H9 (cell line): ENCODE measurements around the gene IFRD2. TPM values are rescaled to one million over a fixed set of nuclear protein-coding genes. Genes with fewer than 3 reads are reported as not detected.

Source experiments
- DNase-seq: peaks from one replicate; pipeline ENCODE4 v3.0.0-alpha.2; 2017
- H2AFZ ChIP-seq: one replicate; pipeline ENCODE4 v1.6.1; 2013; ENCODE audit warnings: mild to moderate bottlenecking, low read length, control low read depth, moderate library complexity
- H2AK5ac ChIP-seq: 2 replicates; pipeline ENCODE4 v1.6.1; 2013; ENCODE audit warnings: low read length, control low read depth, mixed read lengths; ENCODE audit not compliant: insufficient read length
- H2BK120ac ChIP-seq: one replicate; pipeline ENCODE4 v1.6.1; 2013; ENCODE audit warnings: low read depth, mild to moderate bottlenecking, low read length, control low read depth, inconsistent platforms; ENCODE audit not compliant: poor library complexity, severe bottlenecking
- H2BK12ac ChIP-seq: 2 replicates; pipeline ENCODE4 v1.6.1; 2013; ENCODE audit warnings: low read length, control low read depth, mixed read lengths, low read depth; ENCODE audit not compliant: insufficient read length
- H2BK15ac ChIP-seq: 2 replicates; pipeline ENCODE4 v1.6.1; 2013; ENCODE audit warnings: low read depth, low read length, control low read depth
- H2BK20ac ChIP-seq: one replicate; pipeline ENCODE4 v1.6.1; 2013; ENCODE audit warnings: low read depth, mild to moderate bottlenecking, low read length, control low read depth, inconsistent platforms; ENCODE audit not compliant: poor library complexity, severe bottlenecking
- H2BK5ac ChIP-seq: 2 replicates; pipeline ENCODE4 v1.6.1; 2013; ENCODE audit warnings: low read length, control low read depth, mixed read lengths; ENCODE audit not compliant: insufficient read length
- H3K14ac ChIP-seq: 2 replicates; pipeline ENCODE4 v1.6.1; 2013; ENCODE audit warnings: low read length, control low read depth; ENCODE audit not compliant: insufficient read depth
- H3K18ac ChIP-seq: 2 replicates; pipeline ENCODE4 v1.6.1; 2013; ENCODE audit warnings: low read depth, mild to moderate bottlenecking, mixed read lengths, low read length, control low read depth; ENCODE audit not compliant: insufficient read length
- H3K23ac ChIP-seq: 2 replicates; pipeline ENCODE4 v1.6.1; 2013; ENCODE audit warnings: low read length, control low read depth, mixed read lengths, low read depth; ENCODE audit not compliant: insufficient read length
- H3K23me2 ChIP-seq: 2 replicates; pipeline ENCODE4 v1.6.1; 2013; ENCODE audit warnings: low read depth, mild to moderate bottlenecking, mixed read lengths, low read length, control low read depth; ENCODE audit not compliant: insufficient read length, poor library complexity, severe bottlenecking
- H3K27ac ChIP-seq: 2 replicates; pipeline ENCODE4 v1.5.1; 2013; ENCODE audit warnings: low read length, control low read depth, mixed read lengths, low read depth; ENCODE audit not compliant: insufficient read length
- H3K27me3 ChIP-seq: 2 replicates; pipeline ENCODE4 v1.6.1; 2013; ENCODE audit warnings: low read length, control low read depth, inconsistent platforms; ENCODE audit not compliant: insufficient read depth
- H3K4ac ChIP-seq: 2 replicates; pipeline ENCODE4 v1.6.1; 2013; ENCODE audit warnings: low read depth, mild to moderate bottlenecking, control low read depth, inconsistent platforms, low read length, moderate library complexity
- H3K4me1 ChIP-seq: 2 replicates; pipeline ENCODE4 v1.6.1; 2013; ENCODE audit warnings: low read length, control low read depth, inconsistent platforms; ENCODE audit not compliant: insufficient read depth
- H3K4me2 ChIP-seq: 2 replicates; pipeline ENCODE4 v1.6.1; 2013; ENCODE audit warnings: low read length, control low read depth, mixed read lengths; ENCODE audit not compliant: insufficient read length, insufficient read depth
- H3K56ac ChIP-seq: 2 replicates; pipeline ENCODE4 v1.6.1; 2013; ENCODE audit warnings: low read depth, mild to moderate bottlenecking, mixed read lengths, low read length, control low read depth; ENCODE audit not compliant: insufficient read length
- H3K79me1 ChIP-seq: 2 replicates; pipeline ENCODE4 v1.6.1; 2013; ENCODE audit warnings: low read depth, mild to moderate bottlenecking, moderate library complexity, low read length, control low read depth, inconsistent platforms; ENCODE audit not compliant: insufficient read depth, poor library complexity, severe bottlenecking
- H3K79me2 ChIP-seq: 2 replicates; pipeline ENCODE4 v1.6.1; 2013; ENCODE audit warnings: low read length, control low read depth, inconsistent platforms; ENCODE audit not compliant: insufficient read depth
- H3K9ac ChIP-seq: 2 replicates; pipeline ENCODE4 v1.6.1; 2013; ENCODE audit warnings: low read length, control low read depth, mixed read lengths; ENCODE audit not compliant: insufficient read length; ENCODE audit errors: extremely low read depth
- H3K9me3 ChIP-seq: one replicate; pipeline ENCODE4 v1.6.1; 2013; ENCODE audit warnings: low read depth, low read length, inconsistent platforms; ENCODE audit not compliant: control insufficient read depth
- H3T11ph ChIP-seq: one replicate; pipeline ENCODE4 v1.6.1; 2013; ENCODE audit warnings: mild to moderate bottlenecking, low read length, control low read depth, inconsistent platforms
- H4K20me1 ChIP-seq: one replicate; pipeline ENCODE4 v1.6.1; 2013; ENCODE audit not compliant: control insufficient read depth, insufficient read length, insufficient read depth
- H4K5ac ChIP-seq: 2 replicates; pipeline ENCODE4 v1.6.1; 2013; ENCODE audit warnings: low read depth, mild to moderate bottlenecking, mixed read lengths, low read length, control low read depth; ENCODE audit not compliant: insufficient read length
- H4K8ac ChIP-seq: replicated peaks from 2 replicates; pipeline ENCODE4 v1.6.1; 2013; ENCODE audit warnings: low read length, control low read depth, mixed read lengths, low read depth; ENCODE audit not compliant: insufficient read length
- H4K91ac ChIP-seq: 2 replicates; pipeline ENCODE4 v1.6.1; 2013; ENCODE audit warnings: low read depth, mild to moderate bottlenecking, moderate library complexity, mixed read lengths, low read length, control low read depth; ENCODE audit not compliant: insufficient read length
- H3K27ac Mint-ChIP-seq, 3 experiments: 2 replicates in 2 of 3; 3 replicates in 1 of 3; pipeline ENCODE4 v1.8.0; 2020 to 2021; ENCODE audit warnings: mixed read lengths in 3 of 3, mild to moderate bottlenecking in 1 of 3, moderate library complexity in 1 of 3
- H3K27me3 Mint-ChIP-seq: 2 replicates; pipeline ENCODE4 v1.8.0; 2021; ENCODE audit warnings: low read depth, mild to moderate bottlenecking, moderate library complexity, mixed read lengths
- H3K36me3 Mint-ChIP-seq, 3 experiments: 2 replicates in 2 of 3; 3 replicates in 1 of 3; pipeline ENCODE4 v1.8.0; 2020 to 2021; ENCODE audit warnings: low read depth in 3 of 3, mixed read lengths in 3 of 3; ENCODE audit not compliant: insufficient read depth in 1 of 3
- H3K4me1 Mint-ChIP-seq, 2 experiments: 2 replicates each; pipeline ENCODE4 v1.8.0; 2020; ENCODE audit warnings: mixed read lengths in 2 of 2
- H3K4me3 Mint-ChIP-seq, 2 experiments: 2 replicates in 1 of 2; 3 replicates in 1 of 2; pipeline ENCODE4 v1.8.0; 2020 to 2021; ENCODE audit warnings: mild to moderate bottlenecking in 2 of 2, mixed read lengths in 2 of 2, moderate library complexity in 1 of 2
- H3K9me3 Mint-ChIP-seq, 2 experiments: 2 replicates in 1 of 2; 3 replicates in 1 of 2; pipeline ENCODE4 v1.8.0; 2020; ENCODE audit warnings: mild to moderate bottlenecking in 2 of 2, mixed read lengths in 2 of 2, moderate library complexity in 1 of 2
- CTCF ChIP-seq: fragments of 200-600 bp; sonication (generic); conservative IDR thresholded peaks from 3 replicates; pipeline ENCODE4 v1.8.0; 2021; ENCODE audit warnings: antibody characterized with exemption, mild to moderate bottlenecking
- whole genome bisulfite sequencing: extraction: QIAGEN DNeasy Blood & Tissue Kit; methylation state at CpG from one replicate; pipeline ENCODE4 v1.1.7; 2013; ENCODE audit warnings: missing lambda C conversion rate, low lambda C conversion rate, mixed read lengths; ENCODE audit not compliant: insufficient read length; ENCODE audit errors: extremely low coverage; 5-methylcytosine and 5-hydroxymethylcytosine counted together
- total RNA-seq: library from RNA; stranded (reverse); gene quantifications from 2 replicates; pipeline ENCODE4 v1.2.1, GENCODE V29; 2021

IFRD2 gene
- total RNA-seq, 1 experiment from 2014 or later = 109 TPM

GRCh38 chr3:50297896-50298725 lies 5.9 kb upstream of the IFRD2 start:
- H2BK15ac ChIP-seq = no peak overlapping the region
- H3K27me3 Mint-ChIP-seq = no peaks in the 10 kb centered on the region
- no peaks in the 10 kb centered on the region for H4K20me1 ChIP-seq
- H3K27ac ChIP-seq = no peak overlapping the region
- H2BK120ac ChIP-seq = no peak overlapping the region
- peak overlapping the region; percentile 55 for H3K4me2 ChIP-seq
- H2BK5ac ChIP-seq = no peak overlapping the region
- no peaks in the 10 kb centered on the region for H3K79me1 ChIP-seq
- H3K9me3 ChIP-seq = no peaks in the 10 kb centered on the region
- H2AFZ ChIP-seq = no peak overlapping the region
- H3K14ac ChIP-seq = no peak overlapping the region
- H4K8ac ChIP-seq = no peak overlapping the region
- H3K79me2 ChIP-seq = no peaks in the 10 kb centered on the region
- no peaks in the 10 kb centered on the region for H3K27me3 ChIP-seq
- 0 out of 7 replicates have a peak overlapping the region, but pooled peaks of 1 of the 3 experiments have one; percentile 40 for H3K27ac Mint-ChIP-seq
- H2AK5ac ChIP-seq = no peak overlapping the region
- no peak for DNase-seq
- no peaks in the 10 kb centered on the region for H3K4me1 ChIP-seq
- no peak overlapping the region for H4K91ac ChIP-seq
- peaks cover 0 to 8% (median 1%) of the 10 kb centered on the region in 3 experiments; a peak in 1 of 7 replicates for H3K36me3 Mint-ChIP-seq
- no peak overlapping the region for H3K18ac ChIP-seq
- peaks cover 20 to 24% of the 10 kb centered on the region in 2 experiments for H3K4me1 Mint-ChIP-seq
- no peaks in the 10 kb centered on the region; a peak in 1 of 5 replicates for H3K9me3 Mint-ChIP-seq
- no peak overlapping the region for H3K23ac ChIP-seq
- H3K56ac ChIP-seq = no peak overlapping the region
- H3T11ph ChIP-seq = no peak overlapping the region
- no peak overlapping the region for H3K9ac ChIP-seq
- no CpG with 5 or more reads among the region's 9 CpGs for WGBS
- no peak overlapping the region for H3K4ac ChIP-seq
- no peak overlapping the region for H2BK20ac ChIP-seq
- peaks cover 6% of the 10 kb centered on the region for H3K23me2 ChIP-seq
- H2BK12ac ChIP-seq = no peak overlapping the region
- peak; percentile 25; the same call in 1 of the 3 replicates for TF ChIP-seq CTCF
- H4K5ac ChIP-seq = no peak overlapping the region
- H3K4me3 Mint-ChIP-seq = peak overlapping the region; percentile 87 to 99; a peak in 4 of 5 replicates
